Measurements from ENCODE around the gene HSD17B1.
"Not testable (repeated sequence)": the region's sequence is repeated elsewhere in the genome, so short reads cannot be mapped to it uniquely, and the experiment has no call there.

The HSD17B1 gene, protein sequence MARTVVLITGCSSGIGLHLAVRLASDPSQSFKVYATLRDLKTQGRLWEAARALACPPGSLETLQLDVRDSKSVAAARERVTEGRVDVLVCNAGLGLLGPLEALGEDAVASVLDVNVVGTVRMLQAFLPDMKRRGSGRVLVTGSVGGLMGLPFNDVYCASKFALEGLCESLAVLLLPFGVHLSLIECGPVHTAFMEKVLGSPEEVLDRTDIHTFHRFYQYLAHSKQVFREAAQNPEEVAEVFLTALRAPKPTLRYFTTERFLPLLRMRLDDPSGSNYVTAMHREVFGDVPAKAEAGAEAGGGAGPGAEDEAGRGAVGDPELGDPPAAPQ

DNA sequence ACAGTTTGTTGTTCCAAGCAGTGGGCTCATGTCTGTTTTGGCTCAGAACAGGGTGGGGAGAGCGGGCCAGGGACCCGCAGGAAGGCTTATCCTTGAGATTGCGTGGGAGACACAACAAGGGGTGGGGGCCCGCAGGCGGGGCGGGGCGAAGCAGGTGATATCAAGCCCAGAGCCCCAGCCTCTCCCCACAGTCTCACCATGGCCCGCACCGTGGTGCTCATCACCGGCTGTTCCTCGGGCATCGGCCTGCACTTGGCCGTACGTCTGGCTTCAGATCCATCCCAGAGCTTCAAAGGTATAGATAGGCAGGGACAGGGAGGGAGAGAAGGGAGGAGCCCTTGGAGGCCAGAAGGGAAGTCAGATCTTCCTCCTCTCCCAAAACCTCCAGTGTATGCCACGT, at the start of gene HSD17B1:
TSS of gene HSD17B1 (plus strand) at position 188 of the 400 bp plus-strand sequence. CDS start at position 199, 11 bp downstream.
- not testable (repeated sequence) for DNase-seq

DNA sequence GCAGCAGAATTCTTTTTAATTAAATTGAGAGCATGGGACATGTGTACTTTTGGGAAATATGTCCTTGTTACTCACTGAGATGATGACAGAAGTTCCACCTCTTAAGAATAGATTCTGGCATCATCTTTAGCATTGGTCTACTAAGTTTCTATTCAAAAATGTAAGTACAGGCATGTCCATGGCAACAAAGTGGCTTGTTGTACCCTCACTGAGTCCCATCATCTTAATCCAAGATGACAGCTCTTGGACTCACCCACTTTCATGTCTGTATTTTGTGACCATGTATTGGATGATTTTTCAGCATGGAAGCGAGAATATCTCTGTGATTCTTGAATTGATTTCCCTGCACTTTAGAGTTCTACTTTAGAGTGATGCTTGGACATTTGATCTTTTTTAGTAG, 49.8 kb upstream of the HSD17B1 start:
- DNase-seq: no peak

DNA sequence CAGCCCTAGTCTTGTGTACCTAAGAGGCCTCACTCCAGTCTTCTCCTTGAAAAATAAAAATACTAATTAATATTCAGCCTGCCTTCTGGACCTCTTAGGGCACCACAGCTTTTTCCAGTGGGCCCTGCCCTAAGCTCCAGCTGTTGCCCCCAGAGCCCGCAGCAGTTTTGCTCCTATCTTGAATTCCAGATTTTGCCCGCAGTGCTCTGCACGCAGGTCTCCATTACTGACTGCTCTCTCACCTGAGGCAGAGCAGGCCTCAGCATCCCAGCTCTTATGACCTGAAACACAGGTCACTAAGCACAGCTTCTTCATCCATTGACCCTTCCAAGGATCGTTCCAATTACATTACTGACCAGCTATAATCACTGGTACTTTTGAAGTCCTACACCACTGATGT, 45.1 kb upstream of the HSD17B1 start:
- no peak for DNase-seq

DNA sequence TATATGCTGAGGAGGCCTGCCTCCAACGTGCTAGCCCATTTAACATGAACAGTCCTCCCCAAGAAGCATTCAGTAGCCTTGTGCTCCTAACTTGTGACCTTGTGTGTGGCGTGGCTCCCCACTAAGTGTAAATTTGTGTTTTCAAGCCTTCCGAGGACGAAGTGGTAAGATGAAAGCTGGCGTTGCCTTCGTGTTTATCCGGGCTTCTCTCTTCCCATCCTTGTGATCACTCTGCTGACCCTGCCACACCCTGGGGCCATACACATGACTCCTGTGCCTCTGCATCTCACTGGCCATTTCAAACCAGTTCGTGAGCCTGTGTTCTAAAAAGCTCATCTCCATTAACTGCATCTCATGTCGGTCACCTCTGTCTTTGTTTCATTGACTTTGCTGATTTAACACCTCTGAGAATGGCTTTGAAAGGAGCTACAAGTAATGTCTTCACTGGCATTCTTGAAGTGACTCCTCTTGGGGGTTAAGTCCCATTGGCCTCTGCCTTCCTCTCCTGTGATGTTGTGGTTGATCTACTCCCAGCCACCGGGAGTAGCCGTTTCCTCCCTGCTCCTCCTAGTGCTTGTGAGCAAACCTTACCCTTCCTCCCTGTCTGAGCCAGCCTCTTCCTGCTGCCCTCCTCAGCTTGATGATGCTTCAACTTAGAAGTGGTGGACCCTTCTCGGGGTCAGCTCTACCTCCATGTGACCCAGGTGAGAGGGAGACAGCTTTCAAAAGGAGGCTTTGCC, 44.1 kb upstream of the HSD17B1 start:
- no peak for DNase-seq

DNA sequence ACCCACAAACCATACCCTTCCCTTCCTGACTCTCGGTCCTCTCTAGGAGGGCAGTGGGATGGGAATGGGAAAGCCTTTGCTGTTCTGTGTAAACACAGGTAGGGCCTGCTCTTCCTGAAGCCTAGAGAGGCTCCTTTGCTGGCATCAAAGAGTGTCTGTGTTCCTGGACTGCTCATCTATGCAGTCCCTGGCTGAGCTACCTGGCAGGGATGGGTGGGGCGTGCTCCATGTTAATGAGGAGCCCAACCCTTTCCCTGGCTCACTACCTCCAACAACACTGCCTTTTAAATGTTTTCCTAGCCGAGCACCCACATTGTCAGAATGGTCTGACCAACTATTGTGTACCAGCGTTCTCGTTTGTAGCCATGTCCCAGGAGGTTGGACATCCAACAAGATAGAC, 43.3 kb upstream of the HSD17B1 start:
- DNase-seq: no peak

DNA sequence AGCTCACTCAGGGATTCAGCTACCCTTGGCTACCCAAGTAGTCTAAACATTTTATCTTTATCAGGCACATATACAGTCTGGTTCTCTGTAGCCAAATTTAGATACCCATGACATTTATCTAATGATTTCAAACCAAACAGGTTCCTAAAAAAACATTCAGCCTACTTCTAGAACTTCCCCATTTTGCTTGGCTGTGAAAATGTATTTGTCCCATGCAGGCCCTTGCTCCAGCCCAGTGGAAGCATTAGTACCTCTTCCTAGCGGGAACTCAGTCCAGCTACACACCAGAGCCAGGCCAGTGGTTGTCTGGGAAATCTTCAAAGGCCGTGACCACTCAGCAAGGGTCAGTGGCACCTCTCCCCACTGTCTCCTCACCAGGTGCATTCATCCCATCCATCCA, 42.9 kb upstream of the HSD17B1 start:
- no peak for DNase-seq

DNA sequence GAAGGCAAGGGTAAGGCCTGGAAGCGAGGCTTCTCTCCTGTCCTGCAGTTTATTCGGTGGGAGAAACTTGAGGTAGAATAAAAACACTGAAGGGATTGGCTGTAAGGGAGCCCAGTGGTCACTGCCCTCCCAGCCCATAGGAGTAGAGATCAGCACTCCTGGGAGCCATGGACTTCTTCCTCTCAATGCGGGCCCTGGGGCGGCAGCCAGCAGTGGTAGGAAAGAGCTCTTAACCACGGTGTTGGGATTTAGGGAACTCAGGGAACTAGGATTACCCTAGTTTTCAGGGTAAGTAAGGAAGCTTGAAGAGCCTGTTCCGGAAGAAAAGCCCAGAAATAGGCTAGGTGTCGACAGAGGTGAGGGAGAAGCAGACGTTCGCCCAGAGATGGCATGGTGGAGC, 40.5 kb upstream of the HSD17B1 start:
- DNase-seq: no peak

DNA sequence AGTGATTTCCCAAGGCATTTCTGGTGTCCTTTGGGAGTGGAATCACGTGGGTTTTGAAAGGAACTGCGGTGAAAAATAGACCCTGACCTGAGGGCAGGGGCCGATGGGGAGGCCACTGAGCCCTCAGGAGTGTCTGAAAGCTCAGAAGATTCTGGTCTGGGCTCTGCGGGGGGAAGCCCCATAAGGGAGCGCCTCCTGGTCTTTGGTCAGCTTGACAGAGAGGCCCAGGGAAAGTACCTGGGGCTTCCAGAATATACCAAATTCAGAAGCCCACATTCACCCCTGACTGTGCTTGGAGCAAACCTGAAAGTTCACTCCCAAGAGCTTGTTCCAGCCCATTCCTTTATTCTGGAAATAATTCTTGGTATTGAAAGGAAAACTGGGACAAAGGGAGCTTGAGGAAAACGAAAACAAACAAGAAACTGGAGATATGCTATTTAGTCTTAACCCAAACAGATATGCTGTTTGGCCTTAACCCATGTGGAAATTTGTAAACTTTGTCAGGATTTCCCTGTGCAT, 39.9 kb upstream of the HSD17B1 start:
- DNase-seq: no peak

DNA sequence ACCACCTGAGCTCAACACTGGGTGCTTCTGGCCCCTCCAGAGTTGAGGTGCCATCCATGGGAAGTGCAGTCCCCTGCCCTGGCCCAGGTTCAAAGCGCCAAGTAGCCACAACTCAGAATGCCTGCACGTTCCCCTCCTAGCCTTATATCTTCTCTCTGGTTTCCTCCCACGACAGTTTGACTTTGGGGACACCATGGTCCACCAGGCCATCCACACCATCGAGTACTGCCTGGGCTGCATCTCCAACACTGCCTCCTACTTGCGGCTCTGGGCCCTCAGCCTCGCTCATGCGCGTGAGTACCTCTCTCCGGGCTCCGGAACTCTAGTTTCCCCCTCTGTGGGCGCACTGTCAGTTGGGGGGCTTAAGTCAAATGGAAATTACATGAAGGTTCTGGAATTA, 39.0 kb upstream of the HSD17B1 start:
- DNase-seq: no peak

DNA sequence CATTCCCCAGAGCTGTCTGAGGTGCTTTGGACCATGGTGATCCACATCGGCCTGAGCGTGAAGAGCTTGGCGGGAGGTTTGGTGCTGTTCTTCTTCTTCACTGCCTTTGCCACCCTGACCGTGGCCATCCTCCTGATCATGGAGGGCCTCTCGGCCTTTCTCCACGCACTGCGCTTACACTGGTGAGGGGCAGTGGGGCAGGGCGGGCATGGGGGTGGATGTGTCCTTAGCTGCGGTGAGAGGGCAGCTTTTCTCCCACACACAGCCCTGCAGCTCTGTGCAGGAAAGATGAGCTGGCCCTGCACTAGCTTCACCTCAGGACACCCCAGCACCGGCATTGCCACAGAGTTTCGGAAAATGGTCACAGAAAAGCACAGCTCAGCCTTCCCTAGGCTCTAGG, 38.4 kb upstream of the HSD17B1 start:
- DNase-seq: no peak

DNA sequence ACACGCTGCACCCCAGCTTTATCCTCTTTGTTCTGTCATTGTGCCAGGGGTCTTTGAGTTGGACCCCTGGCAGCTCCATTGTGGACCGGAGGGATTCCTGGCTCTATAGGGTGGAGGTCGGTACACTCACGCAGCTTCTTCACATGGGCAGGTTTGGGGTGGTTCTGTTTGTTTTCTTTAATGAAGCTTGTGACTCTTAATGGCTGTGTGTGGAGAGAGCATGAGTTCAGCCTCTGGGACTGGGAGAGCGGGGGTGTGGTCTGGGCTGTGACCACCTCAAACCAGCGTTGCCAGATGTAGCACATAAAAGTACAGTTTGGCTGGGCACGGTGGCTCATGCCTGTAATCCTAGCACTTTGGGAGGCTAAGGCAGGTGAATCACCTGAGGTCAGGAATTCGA, 37.9 kb upstream of the HSD17B1 start:
- no peak for DNase-seq

DNA sequence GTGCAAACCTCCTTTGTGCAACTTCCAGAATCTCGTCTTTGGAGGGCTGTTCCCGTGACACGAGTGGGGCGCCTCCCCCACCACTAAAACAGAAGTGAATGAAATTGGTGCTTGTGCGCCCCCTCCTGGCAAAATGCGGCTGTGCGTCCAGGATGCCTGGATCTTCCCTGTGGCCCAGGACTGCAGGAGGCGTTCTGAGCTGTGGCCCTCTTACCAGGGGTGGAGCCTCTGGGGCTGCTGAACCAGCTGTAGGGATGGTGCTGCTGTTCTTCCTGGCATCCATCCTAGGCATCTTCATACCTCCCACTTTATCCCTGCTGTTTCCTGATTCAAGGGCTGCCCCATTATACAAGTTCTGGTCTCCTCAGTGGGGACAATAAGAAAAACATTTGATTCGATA, 35.2 kb upstream of the HSD17B1 start:
- DNase-seq: no peak

DNA sequence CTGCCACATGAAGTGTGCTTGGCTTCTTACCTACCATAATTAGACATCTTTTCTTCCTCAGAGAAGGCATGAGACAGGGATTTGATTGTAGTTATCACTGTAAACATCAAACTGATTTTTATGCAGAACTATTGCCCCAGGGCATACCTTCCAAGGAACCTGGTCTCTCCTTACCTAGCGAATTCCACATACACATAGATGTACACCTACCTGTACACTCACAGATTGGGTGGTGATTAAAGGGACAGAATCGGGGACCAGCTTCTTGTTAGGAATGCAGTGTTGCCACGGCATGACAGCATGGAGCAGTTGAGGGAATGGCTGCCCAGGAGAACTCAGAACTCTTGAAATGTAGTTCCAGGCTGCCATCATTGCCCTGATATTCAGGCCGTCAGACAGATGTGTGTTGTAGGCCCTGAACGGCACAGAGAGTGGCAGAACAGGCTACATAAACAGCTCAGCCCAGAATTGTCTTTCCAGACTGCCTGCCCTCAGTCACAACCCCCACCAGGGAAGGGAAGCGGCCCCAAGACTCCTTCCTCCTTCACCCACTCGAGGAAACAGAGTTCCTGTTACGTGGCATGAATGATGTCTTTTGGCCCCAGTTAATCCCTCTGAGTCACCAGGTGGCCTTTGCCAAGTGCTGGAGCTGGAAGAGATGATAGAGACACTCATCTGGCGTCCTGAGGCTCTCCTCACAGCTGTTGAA, 34.5 kb upstream of the HSD17B1 start:
- DNase-seq: no peak

DNA sequence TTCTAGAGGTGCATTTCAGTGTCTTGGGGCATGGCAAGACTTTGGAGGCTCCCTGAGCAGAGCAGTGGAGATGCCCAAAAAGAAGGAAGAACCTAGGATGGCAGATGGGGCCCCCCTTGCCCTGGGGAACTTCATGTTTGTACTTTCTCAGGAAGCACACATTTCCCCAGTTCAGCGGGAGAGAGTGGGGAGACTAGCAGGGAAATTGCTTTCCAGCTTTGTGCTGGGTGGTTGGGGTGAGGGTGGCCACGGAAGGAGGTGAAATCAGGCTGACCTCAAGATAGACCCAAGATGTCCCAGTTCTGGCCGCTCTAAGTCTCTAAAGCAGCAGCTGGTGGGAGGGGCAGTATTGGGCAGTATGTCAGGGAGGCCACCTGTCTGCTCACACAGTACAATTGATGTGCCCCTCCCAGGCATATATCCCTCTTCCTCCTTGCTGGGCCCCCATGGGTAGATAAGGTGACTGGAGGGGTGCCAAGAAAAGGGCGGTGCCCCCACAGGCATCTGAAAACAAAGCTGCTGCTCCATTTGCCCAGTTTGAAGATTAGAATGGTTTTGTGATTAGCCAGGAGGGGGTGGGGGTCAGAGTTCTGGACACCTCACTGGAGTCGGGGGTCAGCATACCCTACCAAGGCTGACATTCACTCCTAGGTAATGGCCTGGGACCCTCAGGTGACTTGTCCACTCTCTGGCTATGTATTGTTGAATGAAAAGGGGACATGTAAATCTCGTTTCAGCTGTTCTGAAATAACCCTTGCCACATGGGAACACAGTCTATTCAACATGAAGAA, 33.8 kb upstream of the HSD17B1 start:
- DNase-seq: no peak

DNA sequence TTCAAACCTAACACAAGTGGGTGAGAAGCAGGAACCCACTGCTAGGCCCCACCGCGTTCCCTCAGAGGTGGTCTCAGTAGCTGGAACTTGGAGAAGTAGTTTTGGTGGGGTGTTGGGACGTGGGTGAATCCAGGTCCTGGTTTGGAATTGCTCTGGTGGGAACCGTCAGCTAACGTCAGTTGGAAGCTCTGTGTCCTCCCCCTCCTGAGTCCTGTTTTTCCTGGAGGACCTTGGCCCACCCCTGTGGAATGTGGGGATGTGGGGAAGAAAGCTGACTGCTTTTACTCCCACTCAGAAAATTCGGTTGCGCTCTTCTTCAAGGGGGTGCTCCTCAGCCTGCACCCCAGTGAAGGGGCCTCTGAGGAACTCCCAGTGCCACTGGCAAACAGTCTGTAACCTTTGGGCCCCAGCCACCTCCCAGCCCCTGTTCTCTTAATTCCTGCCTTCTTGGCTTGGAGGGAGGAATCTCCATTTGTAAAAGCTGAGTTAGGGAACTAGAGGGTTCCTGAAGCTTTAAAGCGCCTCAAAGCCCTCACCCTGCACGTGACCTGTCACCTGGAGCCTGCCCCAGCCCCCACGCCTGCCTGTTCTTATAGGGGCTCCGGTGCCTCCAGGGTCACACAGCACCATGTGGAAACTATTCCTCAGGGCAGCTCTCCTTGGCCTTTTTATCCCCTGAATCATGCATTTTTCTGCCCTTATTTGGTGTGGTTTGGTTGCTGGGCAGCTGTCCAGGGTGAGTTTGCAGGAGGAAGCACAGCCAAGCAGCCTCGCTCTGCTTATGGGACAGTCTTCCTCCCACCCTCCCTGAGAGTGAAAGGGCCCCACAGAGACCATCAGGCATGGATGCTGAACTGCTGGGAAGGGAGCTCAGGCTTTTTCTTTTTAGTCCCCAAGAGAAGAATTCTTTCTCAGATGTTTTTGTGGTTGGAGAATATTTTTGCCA, 32.9 kb upstream of the HSD17B1 start:
- no peak for DNase-seq

DNA sequence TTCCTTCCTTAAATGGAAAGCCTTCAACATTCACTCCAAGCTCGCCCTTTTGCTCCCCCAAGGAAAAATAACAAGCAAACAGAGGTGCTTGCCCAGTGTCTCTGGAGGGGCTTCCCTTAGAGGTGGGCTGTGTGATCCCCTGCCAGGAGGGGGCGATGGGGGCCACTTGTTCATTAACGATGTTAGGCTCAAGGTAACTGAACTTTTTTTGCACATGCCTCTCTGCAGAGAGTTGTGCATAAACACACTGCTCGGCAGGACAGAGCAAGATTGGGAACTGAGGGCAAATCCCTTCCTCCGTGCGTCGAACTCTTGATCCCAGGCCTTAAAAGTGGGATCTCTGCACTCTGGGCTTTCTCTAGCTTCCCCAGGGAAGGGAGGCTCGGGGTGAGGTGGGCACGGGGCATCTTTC, 32.2 kb upstream of the HSD17B1 start:
- no peak for DNase-seq

DNA sequence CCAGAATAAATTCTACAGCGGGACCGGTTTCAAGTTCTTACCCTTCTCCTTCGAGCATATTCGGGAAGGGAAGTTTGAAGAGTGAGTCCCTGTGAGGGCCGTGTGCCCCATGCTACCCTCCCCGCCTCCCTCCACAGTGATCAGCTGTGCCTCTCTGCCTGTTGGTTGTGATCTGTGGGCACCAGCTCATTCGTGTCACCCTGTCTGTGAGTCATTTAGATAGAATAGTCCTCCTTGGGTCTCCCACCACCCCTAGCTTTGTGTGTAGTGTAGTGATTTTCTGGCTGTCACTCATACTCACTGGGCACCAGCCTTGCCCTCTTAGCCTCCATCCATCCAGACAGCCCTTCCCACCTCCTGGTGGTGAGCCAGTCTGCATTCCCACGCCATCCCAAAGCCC, 31.7 kb upstream of the HSD17B1 start:
- no peak for DNase-seq

DNA sequence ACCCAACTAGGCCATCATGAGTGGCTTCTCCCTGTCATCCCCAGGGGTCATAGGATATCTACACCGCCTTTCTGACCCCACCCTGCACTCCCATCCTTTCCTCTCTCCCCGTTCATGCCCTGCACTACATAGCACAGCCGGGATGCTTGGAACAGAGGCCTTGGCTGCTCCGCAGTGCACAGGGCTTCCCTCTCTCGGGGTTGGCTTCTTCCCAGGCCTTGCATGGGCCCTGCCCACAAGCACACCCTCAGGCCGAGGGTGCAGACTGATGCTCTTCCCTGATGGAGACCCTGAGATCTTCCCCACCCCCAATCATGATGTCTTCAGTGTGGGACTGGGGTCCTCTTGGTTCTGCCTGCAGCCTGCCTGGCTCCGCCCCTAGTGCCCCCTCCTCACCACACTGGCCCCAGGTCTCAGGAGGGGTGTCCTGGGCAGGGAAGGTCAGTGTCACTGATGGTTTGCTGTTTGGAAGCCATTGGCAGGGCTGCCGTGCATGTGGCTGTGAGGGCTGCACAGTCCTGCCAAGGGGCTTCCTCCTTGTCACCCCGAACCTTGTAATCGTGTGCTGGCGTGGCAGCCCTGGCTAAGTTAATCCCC, 31.0 kb upstream of the HSD17B1 start:
- no peak for DNase-seq

DNA sequence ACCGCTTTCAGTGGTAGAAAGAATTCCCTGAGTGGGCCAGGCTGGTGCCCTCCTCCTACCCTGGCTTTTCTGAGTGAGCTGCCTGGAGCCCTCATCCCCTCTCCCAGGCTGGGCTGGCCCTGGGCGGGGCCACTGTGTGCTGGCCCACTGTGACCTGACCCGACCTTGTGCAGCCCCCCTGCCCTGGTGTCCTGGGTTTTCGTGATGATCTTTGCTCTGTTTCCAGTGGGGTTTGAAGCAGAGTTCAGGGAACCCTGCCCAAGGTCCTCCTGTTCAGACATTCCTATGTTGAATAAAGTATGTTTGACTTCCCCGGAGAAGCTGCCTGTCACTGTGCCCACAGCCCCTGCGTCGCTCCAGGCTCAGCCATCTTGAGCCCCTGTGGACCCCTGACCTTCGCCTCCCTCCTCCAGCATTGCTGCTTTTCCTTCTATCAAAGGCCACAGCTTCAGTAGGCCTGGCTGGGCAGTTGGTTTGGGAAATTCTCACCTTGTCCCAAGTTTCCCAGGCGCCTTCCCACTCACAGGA, 30.4 kb upstream of the HSD17B1 start:
- no peak for DNase-seq

DNA sequence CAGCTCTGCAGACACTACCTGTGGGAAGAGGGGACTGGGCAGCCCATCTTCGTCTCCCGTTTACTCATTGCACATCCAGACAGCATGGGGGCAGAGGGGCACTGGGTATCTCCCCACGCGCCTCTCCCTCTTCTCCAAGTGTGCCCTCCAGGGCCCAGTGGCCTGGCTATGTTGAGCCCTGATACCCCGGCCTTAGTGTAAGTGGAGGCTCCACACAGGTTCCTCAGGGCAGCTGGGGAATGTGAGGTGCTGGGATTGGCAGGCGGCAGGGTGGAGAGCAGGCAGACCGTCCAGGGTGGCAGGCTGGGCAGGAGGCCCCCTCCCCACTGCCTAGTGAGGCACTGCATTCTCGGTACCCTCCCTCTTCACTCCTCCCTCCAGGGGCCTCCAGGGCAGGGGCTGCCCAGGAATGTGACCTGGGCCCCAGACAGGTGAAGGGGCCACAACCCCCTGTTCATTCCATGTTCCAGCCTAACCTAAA, 29.9 kb upstream of the HSD17B1 start:
- no peak for DNase-seq

DNA sequence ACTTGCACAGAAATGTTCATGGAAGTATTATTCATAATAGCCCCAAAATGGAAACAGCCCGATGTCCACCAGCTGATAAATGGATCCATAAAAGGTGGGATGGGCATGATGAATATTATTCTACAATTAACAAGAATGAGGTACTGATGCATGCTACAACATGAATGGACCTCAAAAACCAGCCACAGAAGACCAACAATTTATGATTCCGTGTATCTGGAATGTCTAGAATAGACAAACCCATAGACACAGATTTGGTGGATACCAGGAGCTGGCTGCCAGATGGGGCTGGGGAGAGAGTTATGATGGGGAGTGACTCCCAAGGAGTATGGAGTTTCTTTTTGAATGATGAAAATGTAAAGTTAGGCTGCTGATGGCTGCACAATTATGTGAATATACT, 27.5 kb upstream of the HSD17B1 start:
- no peak for DNase-seq

Measured in NCI-H1417 treated with DMSO at 0.1 percent for 48 hours (cell line).